WTC11 (cell line): ENCODE measurements around the gene FKBP14.

Experiments used
- ATF1 ChIP-seq: sonication (generic); formaldehyde crosslinking; IDR thresholded peaks from 2 replicates; pipeline ENCODE4 v1.8.1; 2023; ENCODE audit warnings: mild to moderate bottlenecking, moderate library complexity, missing genetic modification reagents
- ATF6 ChIP-seq: sonication (generic); formaldehyde crosslinking; IDR thresholded peaks from 2 replicates; pipeline ENCODE4 v1.8.1; 2023; ENCODE audit warnings: mild to moderate bottlenecking, missing genetic modification reagents
- CTCF ChIP-seq: fragments of 200-600 bp; IDR thresholded peaks from 2 replicates; pipeline ENCODE4 v1.8.0; 2022; ENCODE audit warnings: antibody characterized with exemption
- FOXP1 ChIP-seq: sonication (generic); formaldehyde crosslinking; IDR thresholded peaks from 2 replicates; pipeline ENCODE4 v1.8.0; 2022; ENCODE audit warnings: missing genetic modification reagents, mild to moderate bottlenecking, moderate library complexity, borderline replicate concordance
- IRF2 ChIP-seq: sonication (generic); formaldehyde crosslinking; IDR thresholded peaks from 2 replicates; pipeline ENCODE4 v1.8.0; 2022; ENCODE audit warnings: low read depth, missing genetic modification reagents, borderline replicate concordance
- ZNF263 ChIP-seq: sonication (generic); formaldehyde crosslinking; IDR thresholded peaks from 2 replicates; pipeline ENCODE4 v1.8.1; 2022; ENCODE audit warnings: low read depth, mild to moderate bottlenecking, moderate library complexity, missing genetic modification reagents
- TF ChIP-seq, protein P1 (sequence below): sonication (generic); formaldehyde crosslinking; IDR thresholded peaks from 2 replicates; pipeline ENCODE4 v1.8.0; 2022; ENCODE audit warnings: mild to moderate bottlenecking, missing genetic modification reagents
- TF ChIP-seq, protein P2 (sequence below): sonication (generic); formaldehyde crosslinking; IDR thresholded peaks from 2 replicates; pipeline ENCODE4 v1.8.1; 2022; ENCODE audit warnings: mild to moderate bottlenecking, missing genetic modification reagents, moderate library complexity, borderline replicate concordance
- TF ChIP-seq, protein P3 (sequence below): sonication (generic); formaldehyde crosslinking; IDR thresholded peaks from 2 replicates; pipeline ENCODE4 v1.8.0; 2023; ENCODE audit warnings: mild to moderate bottlenecking, missing genetic modification reagents

GRCh38 chr7:30072735-30073134 is 46.2 kb upstream of the FKBP14 start:
- no peak for TF ChIP-seq CTCF
- TF ChIP-seq IRF2, result no peak
- TF ChIP-seq, protein P1, sequence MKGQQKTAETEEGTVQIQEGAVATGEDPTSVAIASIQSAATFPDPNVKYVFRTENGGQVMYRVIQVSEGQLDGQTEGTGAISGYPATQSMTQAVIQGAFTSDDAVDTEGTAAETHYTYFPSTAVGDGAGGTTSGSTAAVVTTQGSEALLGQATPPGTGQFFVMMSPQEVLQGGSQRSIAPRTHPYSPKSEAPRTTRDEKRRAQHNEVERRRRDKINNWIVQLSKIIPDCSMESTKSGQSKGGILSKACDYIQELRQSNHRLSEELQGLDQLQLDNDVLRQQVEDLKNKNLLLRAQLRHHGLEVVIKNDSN, result no peak
- TF ChIP-seq ZNF263 (CRISPR knock-in tag), result no peak
- TF ChIP-seq, protein P2, sequence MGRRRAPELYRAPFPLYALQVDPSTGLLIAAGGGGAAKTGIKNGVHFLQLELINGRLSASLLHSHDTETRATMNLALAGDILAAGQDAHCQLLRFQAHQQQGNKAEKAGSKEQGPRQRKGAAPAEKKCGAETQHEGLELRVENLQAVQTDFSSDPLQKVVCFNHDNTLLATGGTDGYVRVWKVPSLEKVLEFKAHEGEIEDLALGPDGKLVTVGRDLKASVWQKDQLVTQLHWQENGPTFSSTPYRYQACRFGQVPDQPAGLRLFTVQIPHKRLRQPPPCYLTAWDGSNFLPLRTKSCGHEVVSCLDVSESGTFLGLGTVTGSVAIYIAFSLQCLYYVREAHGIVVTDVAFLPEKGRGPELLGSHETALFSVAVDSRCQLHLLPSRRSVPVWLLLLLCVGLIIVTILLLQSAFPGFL (CRISPR knock-in tag), result no peak
- TF ChIP-seq ATF1 (CRISPR knock-in tag), result no peak
- TF ChIP-seq, protein P3, sequence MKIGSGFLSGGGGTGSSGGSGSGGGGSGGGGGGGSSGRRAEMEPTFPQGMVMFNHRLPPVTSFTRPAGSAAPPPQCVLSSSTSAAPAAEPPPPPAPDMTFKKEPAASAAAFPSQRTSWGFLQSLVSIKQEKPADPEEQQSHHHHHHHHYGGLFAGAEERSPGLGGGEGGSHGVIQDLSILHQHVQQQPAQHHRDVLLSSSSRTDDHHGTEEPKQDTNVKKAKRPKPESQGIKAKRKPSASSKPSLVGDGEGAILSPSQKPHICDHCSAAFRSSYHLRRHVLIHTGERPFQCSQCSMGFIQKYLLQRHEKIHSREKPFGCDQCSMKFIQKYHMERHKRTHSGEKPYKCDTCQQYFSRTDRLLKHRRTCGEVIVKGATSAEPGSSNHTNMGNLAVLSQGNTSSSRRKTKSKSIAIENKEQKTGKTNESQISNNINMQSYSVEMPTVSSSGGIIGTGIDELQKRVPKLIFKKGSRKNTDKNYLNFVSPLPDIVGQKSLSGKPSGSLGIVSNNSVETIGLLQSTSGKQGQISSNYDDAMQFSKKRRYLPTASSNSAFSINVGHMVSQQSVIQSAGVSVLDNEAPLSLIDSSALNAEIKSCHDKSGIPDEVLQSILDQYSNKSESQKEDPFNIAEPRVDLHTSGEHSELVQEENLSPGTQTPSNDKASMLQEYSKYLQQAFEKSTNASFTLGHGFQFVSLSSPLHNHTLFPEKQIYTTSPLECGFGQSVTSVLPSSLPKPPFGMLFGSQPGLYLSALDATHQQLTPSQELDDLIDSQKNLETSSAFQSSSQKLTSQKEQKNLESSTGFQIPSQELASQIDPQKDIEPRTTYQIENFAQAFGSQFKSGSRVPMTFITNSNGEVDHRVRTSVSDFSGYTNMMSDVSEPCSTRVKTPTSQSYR (CRISPR knock-in tag), result no peak
- no peak for TF ChIP-seq ATF6 (CRISPR knock-in tag)
- TF ChIP-seq FOXP1 (CRISPR knock-in tag), result no peak
